NCI-H2107 treated with DMSO at 0.1 percent for 48 hours (cell line): ENCODE measurements around the gene SERPINB5.

ENCODE experiments used
- DNase-seq: peaks from one replicate; lab custom pipeline; 2025; ENCODE audit not compliant: unreplicated experiment; lab: John Stamatoyannopoulos, UW

SERPINB5 gene

GRCh38 chr18:63467699-63468098 is 9.1 kb upstream of the SERPINB5 start:
- no peak for DNase-seq

- DNase-seq: no peak
Observed at GRCh38 chr18:63468575-63468974, 8.2 kb upstream of the SERPINB5 start.

GRCh38 chr18:63470751-63471150 is 6.0 kb upstream of the SERPINB5 start:
- no peak for DNase-seq

- no peak for DNase-seq
Observed at GRCh38 chr18:63472380-63472779, 4.4 kb upstream of the SERPINB5 start.

- DNase-seq: no peak
Observed at GRCh38 chr18:63477200-63477599, 442 bp downstream of the SERPINB5 start.

- no peak for DNase-seq
Observed at GRCh38 chr18:63477968-63478367, 1.2 kb downstream of the SERPINB5 start.

GRCh38 chr18:63479826-63480225 is 3.1 kb downstream of the SERPINB5 start:
- no peak for DNase-seq

GRCh38 chr18:63480476-63480875 is 3.7 kb downstream of the SERPINB5 start:
- no peak for DNase-seq

- DNase-seq: no peak
Observed at GRCh38 chr18:63480915-63481314, 4.2 kb downstream of the SERPINB5 start.

GRCh38 chr18:63487676-63488075 is 10.9 kb downstream of the SERPINB5 start:
- no peak for DNase-seq

GRCh38 chr18:63488160-63488559 is 11.4 kb downstream of the SERPINB5 start:
- no peak for DNase-seq

GRCh38 chr18:63492851-63493250 is 16.1 kb downstream of the SERPINB5 start:
- no peak for DNase-seq

GRCh38 chr18:63495675-63496074 is 18.9 kb downstream of the SERPINB5 start:
- no peak for DNase-seq

GRCh38 chr18:63505566-63506335 is 29.0 kb downstream of the SERPINB5 start:
- DNase-seq: peak; percentile 15

GRCh38 chr18:63506336-63506646 is 29.5 kb downstream of the SERPINB5 start:
- no peak for DNase-seq

GRCh38 chr18:63508596-63508995 is 31.8 kb downstream of the SERPINB5 start:
- no peak for DNase-seq

GRCh38 chr18:63511285-63511684 is 34.5 kb downstream of the SERPINB5 start:
- no peak for DNase-seq

GRCh38 chr18:63514326-63514725 is 37.6 kb downstream of the SERPINB5 start:
- no peak for DNase-seq

GRCh38 chr18:63514888-63515678 is 38.3 kb downstream of the SERPINB5 start:
- DNase-seq: no peak

GRCh38 chr18:63515801-63516200 is 39.0 kb downstream of the SERPINB5 start:
- DNase-seq: no peak

GRCh38 chr18:63518178-63519012 is 41.6 kb downstream of the SERPINB5 start:
- DNase-seq: peak; percentile 86
